ENCODE measurements around the gene RPL14. TPM values are rescaled to one million over a fixed set of nuclear protein-coding genes. Genes with fewer than 3 reads are reported as not detected.

RPL14 gene
- total and polyA plus RNA-seq, 2 of the 13 experiments (the other 11 are each of a cell fraction or from before 2014, with no cell fraction given): 502 to 1,291 TPM

- TF ChIP-seq, protein P1, sequence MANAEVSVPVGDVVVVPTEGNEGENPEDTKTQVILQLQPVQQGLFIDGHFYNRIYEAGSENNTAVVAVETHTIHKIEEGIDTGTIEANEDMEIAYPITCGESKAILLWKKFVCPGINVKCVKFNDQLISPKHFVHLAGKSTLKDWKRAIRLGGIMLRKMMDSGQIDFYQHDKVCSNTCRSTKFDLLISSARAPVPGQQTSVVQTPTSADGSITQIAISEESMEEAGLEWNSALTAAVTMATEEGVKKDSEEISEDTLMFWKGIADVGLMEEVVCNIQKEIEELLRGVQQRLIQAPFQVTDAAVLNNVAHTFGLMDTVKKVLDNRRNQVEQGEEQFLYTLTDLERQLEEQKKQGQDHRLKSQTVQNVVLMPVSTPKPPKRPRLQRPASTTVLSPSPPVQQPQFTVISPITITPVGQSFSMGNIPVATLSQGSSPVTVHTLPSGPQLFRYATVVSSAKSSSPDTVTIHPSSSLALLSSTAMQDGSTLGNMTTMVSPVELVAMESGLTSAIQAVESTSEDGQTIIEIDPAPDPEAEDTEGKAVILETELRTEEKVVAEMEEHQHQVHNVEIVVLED (CRISPR knock-in tag; IDR thresholded peaks at IDR 0.05; ENCODE audit: borderline replicate concordance): peak; percentile 80; the same call in 1 of the 2 replicates
- TF ChIP-seq JUNB (CRISPR knock-in tag; IDR thresholded peaks at IDR 0.05; ENCODE audit: borderline replicate concordance): no peak
- 0 out of 2 replicates have a peak, but pooled peaks have one; percentile 32 for TF ChIP-seq RNF2 (conservative IDR thresholded peaks at IDR 0.05; ENCODE audit: low read depth)
- TF ChIP-seq XRCC5 (optimal IDR thresholded peaks at IDR 0.05; ENCODE audit: low read length): peak; percentile 86
- no peak for TF ChIP-seq ZBTB1 (CRISPR knock-in tag; IDR thresholded peaks at IDR 0.05; ENCODE audit: borderline replicate concordance)
- TF ChIP-seq, protein P2, sequence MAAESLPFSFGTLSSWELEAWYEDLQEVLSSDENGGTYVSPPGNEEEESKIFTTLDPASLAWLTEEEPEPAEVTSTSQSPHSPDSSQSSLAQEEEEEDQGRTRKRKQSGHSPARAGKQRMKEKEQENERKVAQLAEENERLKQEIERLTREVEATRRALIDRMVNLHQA (CRISPR knock-in tag; IDR thresholded peaks at IDR 0.05): no peak
- no peak for TF ChIP-seq FIP1L1 (IDR thresholded peaks at IDR 0.05; ENCODE audit: borderline replicate concordance, insufficient read depth, low read depth, low read length)
- peak; percentile 86 for TF ChIP-seq ZNF891 (CRISPR knock-in tag; IDR thresholded peaks at IDR 0.05)
- 0 out of 2 replicates have a peak, but pooled peaks have one; percentile 47 for TF ChIP-seq SMAD3 (CRISPR knock-in tag; IDR thresholded peaks at IDR 0.05)
- 0 out of 2 replicates have a peak, but pooled peaks have one; percentile 35 for TF ChIP-seq MLX (CRISPR knock-in tag; IDR thresholded peaks at IDR 0.05)
- peak; percentile 83 for TF ChIP-seq DR1 (CRISPR knock-in tag; IDR thresholded peaks at IDR 0.05)
- no peak for TF ChIP-seq ETS1 (CRISPR knock-in tag; IDR thresholded peaks at IDR 0.05)
- TF ChIP-seq HNRNPLL (IDR thresholded peaks at IDR 0.05; ENCODE audit: low read depth, low read length, poor library complexity, severe bottlenecking): peak; percentile 61
- TF ChIP-seq, protein P3, sequence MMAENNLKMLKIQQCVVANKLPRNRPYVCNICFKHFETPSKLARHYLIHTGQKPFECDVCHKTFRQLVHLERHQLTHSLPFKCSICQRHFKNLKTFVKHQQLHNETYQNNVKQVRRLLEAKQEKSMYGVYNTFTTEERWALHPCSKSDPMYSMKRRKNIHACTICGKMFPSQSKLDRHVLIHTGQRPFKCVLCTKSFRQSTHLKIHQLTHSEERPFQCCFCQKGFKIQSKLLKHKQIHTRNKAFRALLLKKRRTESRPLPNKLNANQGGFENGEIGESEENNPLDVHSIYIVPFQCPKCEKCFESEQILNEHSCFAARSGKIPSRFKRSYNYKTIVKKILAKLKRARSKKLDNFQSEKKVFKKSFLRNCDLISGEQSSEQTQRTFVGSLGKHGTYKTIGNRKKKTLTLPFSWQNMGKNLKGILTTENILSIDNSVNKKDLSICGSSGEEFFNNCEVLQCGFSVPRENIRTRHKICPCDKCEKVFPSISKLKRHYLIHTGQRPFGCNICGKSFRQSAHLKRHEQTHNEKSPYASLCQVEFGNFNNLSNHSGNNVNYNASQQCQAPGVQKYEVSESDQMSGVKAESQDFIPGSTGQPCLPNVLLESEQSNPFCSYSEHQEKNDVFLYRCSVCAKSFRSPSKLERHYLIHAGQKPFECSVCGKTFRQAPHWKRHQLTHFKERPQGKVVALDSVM (CRISPR knock-in tag; IDR thresholded peaks at IDR 0.05): no peak; the same call in 1 of the 2 replicates
- TF ChIP-seq PPARG (CRISPR knock-in tag; conservative IDR thresholded peaks at IDR 0.05): 0 out of 2 replicates have a peak, but pooled peaks have one; percentile 11
- TF ChIP-seq TRAFD1 (CRISPR knock-in tag; IDR thresholded peaks at IDR 0.05; ENCODE audit: borderline replicate concordance): peak; percentile 69; the same call in 1 of the 2 replicates
- no peak for TF ChIP-seq SCMH1 (CRISPR knock-in tag; IDR thresholded peaks at IDR 0.05; ENCODE audit: borderline replicate concordance)
- TF ChIP-seq ZBTB3 (CRISPR knock-in tag; IDR thresholded peaks at IDR 0.05; ENCODE audit: borderline replicate concordance, low read depth): no peak
- no peak for TF ChIP-seq ZNF766 (CRISPR knock-in tag; IDR thresholded peaks at IDR 0.05; ENCODE audit: borderline replicate concordance)
- peak; percentile 50; the same call in 1 of the 2 replicates for TF ChIP-seq RXRB (CRISPR knock-in tag; IDR thresholded peaks at IDR 0.05; ENCODE audit: borderline replicate concordance)
Measured at GRCh38 chr3:40505599-40506462, 48.7 kb downstream of the RPL14 start, which contains the start of gene ZNF620 (continued).
